Activated CD4-positive, alpha-beta T cell treated with anti-CD3 and anti-CD28 coated beads for 36 hours (primary cell): Measurements from ENCODE around the gene METRN. TPM values are rescaled to one million over a fixed set of nuclear protein-coding genes. Genes with fewer than 3 reads are reported as not detected.
"Not testable (repeated sequence)": the region's sequence is repeated elsewhere in the genome, so short reads cannot be mapped to it uniquely, and the experiment has no call there.

ENCODE experiments used
- ATAC-seq: fragments of 200-7000 bp; cut with Tn5 transposase; one replicate; pipeline ENCODE4 v1.10.0; 2021; ENCODE audit warnings: mild to moderate bottlenecking, moderate library complexity
- CTCF ChIA-PET: fragments of 350-600 bp; sonication (Branson Sonifier 250); formaldehyde crosslinking; loops from one replicate; lab custom pipeline; 2021; ENCODE audit warnings: antibody characterized with exemption; lab: Charles Lee
- POLR2A ChIA-PET: fragments of 350-600 bp; sonication (Branson Sonifier 250); formaldehyde crosslinking; loops from one replicate; lab custom pipeline; 2021; ENCODE audit warnings: antibody characterized with exemption, inconsistent platforms; lab: Charles Lee
- DNase-seq: peaks from one replicate; pipeline ENCODE4 v3.0.0-alpha.2; 2020
- H3K27ac Mint-ChIP-seq: one replicate; pipeline ENCODE4 v1.8.0; 2021; ENCODE audit warnings: mixed read lengths
- H3K27me3 Mint-ChIP-seq: one replicate; pipeline ENCODE4 v1.8.0; 2021; ENCODE audit warnings: mixed read lengths
- H3K36me3 Mint-ChIP-seq: one replicate; pipeline ENCODE4 v1.8.0; 2021; ENCODE audit warnings: low read depth, mixed read lengths
- H3K4me1 Mint-ChIP-seq: one replicate; pipeline ENCODE4 v1.8.0; 2021; ENCODE audit warnings: mixed read lengths
- H3K4me3 Mint-ChIP-seq: one replicate; pipeline ENCODE4 v1.8.0; 2021; ENCODE audit warnings: mild to moderate bottlenecking, moderate library complexity, mixed read lengths
- H3K9me3 Mint-ChIP-seq: one replicate; pipeline ENCODE4 v1.8.0; 2021; ENCODE audit warnings: low read depth, mixed read lengths
- intact Hi-C, 2 experiments: fragments of 100-400 bp; cut with DNase I in 1 of 2; cut with micrococcal nuclease in 1 of 2; formaldehyde crosslinking; loops; one replicate each; pipeline versions ENCODE4 v1.14.2 to v1.15.1; 2022 to 2024; cut with DNase I, micrococcal nuclease
- total RNA-seq, 2 experiments: library from RNA; stranded (reverse); gene quantifications; one replicate each; pipeline ENCODE4 v1.2.3, GENCODE V29; 2021

Gene METRN
- total RNA-seq, 2 experiments from 2014 or later = 11.1 to 13.3 TPM

- DNase-seq = peak; percentile 99
- POLR2A ChIA-PET = no interaction called here
- peaks cover 32% of the 10 kb centered on the region for H3K36me3 Mint-ChIP-seq
- intact Hi-C loops = loop anchor here (1.0 to 5.0 kb wide), 13 partner anchors 15 to 1088 kb away; partner anchors contain the start of genes ANTKMT (in 2 of the 2), METTL26 (in 2 of the 2), CAPN15 (in 1 of the 2) and CHTF18 (in 1 of the 2)
- CTCF ChIA-PET = interaction anchor here (0.6 to 1.0 kb wide), 2 partner anchors 28 to 259 kb away, joined by 3 to 4 read pairs; partner anchors contain the start of gene RAB11FIP3
- peak within 1 kb of the TSS; percentile 58 for H3K27ac Mint-ChIP-seq
- peaks cover 40% of the 10 kb centered on the region for H3K4me1 Mint-ChIP-seq
- peak within 1 kb of the TSS; percentile 76 for H3K4me3 Mint-ChIP-seq
- peak; percentile 80 for ATAC-seq
- H3K27me3 Mint-ChIP-seq = no peaks in the 10 kb centered on the region
- no peaks in the 10 kb centered on the region for H3K9me3 Mint-ChIP-seq
Observed at GRCh38 chr16:684071-684794, 30.7 kb upstream of the METRN start, which contains the start of gene JMJD8. Gene JMJD8, minus strand, starts transcription at chr16:684334. Its CDS starts 15 bp downstream, at chr16:684319.

- DNase-seq (no peak), ATAC-seq (no peak)
- Mint-ChIP-seq H3K4me3 (no peak overlapping the region), H3K27me3 (no peaks in the 10 kb centered on the region), H3K4me1 (peaks cover 42% of the 10 kb centered on the region), H3K36me3 (peaks cover 32% of the 10 kb centered on the region), H3K27ac (no peak overlapping the region), H3K9me3 (no peaks in the 10 kb centered on the region)
- POLR2A ChIA-PET = no interaction called here
- intact Hi-C loops = loop anchor here (1.0 to 5.0 kb wide), 13 partner anchors 16 to 1087 kb away; partner anchors contain the start of genes ANTKMT (in 2 of the 2), METTL26 (in 2 of the 2), CAPN15 (in 1 of the 2) and CHTF18 (in 1 of the 2)
- CTCF ChIA-PET = no interaction called here
Observed at GRCh38 chr16:684961-685696, 29.8 kb upstream of the METRN start.

GRCh38 chr16:685967-686366 is 29.0 kb upstream of the METRN start:
- POLR2A ChIA-PET = no interaction called here
- H3K27ac Mint-ChIP-seq = no peak overlapping the region
- DNase-seq (peak; percentile 47), ATAC-seq (no peak)
- H3K4me3 Mint-ChIP-seq = no peak overlapping the region
- CTCF ChIA-PET = interaction anchor here (0.5 kb wide), 1 partner anchor 1529 kb away, joined by 4 read pairs; the partner anchor contains the start of gene PGP
- no peaks in the 10 kb centered on the region for H3K27me3 Mint-ChIP-seq
- peaks cover 31% of the 10 kb centered on the region for H3K36me3 Mint-ChIP-seq
- intact Hi-C loops = loop anchor here in 1 of 2 experiments (2.0 kb wide), 1 partner anchor 17 kb away; the partner anchor contains the start of gene RHOT2
- H3K4me1 Mint-ChIP-seq = peaks cover 46% of the 10 kb centered on the region
- H3K9me3 Mint-ChIP-seq = no peaks in the 10 kb centered on the region

GRCh38 chr16:686459-687260 is 28.3 kb upstream of the METRN start:
- CTCF ChIA-PET = no interaction called here
- no peak overlapping the region for H3K4me3 Mint-ChIP-seq
- intact Hi-C loops = no loop called here
- H3K9me3 Mint-ChIP-seq = no peaks in the 10 kb centered on the region
- H3K27ac Mint-ChIP-seq = no peak overlapping the region
- peaks cover 26% of the 10 kb centered on the region for H3K36me3 Mint-ChIP-seq
- peaks cover 39% of the 10 kb centered on the region for H3K4me1 Mint-ChIP-seq
- DNase-seq (no peak), ATAC-seq (no peak)
- H3K27me3 Mint-ChIP-seq = no peaks in the 10 kb centered on the region
- POLR2A ChIA-PET = no interaction called here

GRCh38 chr16:687499-687898 is 27.4 kb upstream of the METRN start:
- ChIA-PET POLR2A (no interaction called here), CTCF (interaction anchor here (0.6 kb wide), 1 partner anchor 17 kb away, joined by 3 read pairs; no protein-coding TSS in a partner anchor)
- Mint-ChIP-seq H3K36me3 (peaks cover 19% of the 10 kb centered on the region), H3K27me3 (no peaks in the 10 kb centered on the region), H3K9me3 (no peaks in the 10 kb centered on the region), H3K4me1 (peaks cover 31% of the 10 kb centered on the region), H3K27ac (no peak overlapping the region), H3K4me3 (no peak overlapping the region)
- ATAC-seq (no peak), DNase-seq (no peak)
- intact Hi-C loops = no loop called here

- peak overlapping the region; percentile 80 for H3K27ac Mint-ChIP-seq
- H3K36me3 Mint-ChIP-seq = peaks cover 10% of the 10 kb centered on the region
- no peak for ATAC-seq
- H3K27me3 Mint-ChIP-seq = no peaks in the 10 kb centered on the region
- intact Hi-C loops = no loop called here
- no peak for DNase-seq
- ChIA-PET CTCF (interaction anchor here (0.7 to 1.7 kb wide), 3 partner anchors 23 to 61 kb away, joined by 3 to 4 read pairs (median 3); no protein-coding TSS in a partner anchor), POLR2A (no interaction called here)
- peak overlapping the region; percentile 85 for H3K4me3 Mint-ChIP-seq
- H3K4me1 Mint-ChIP-seq = peaks cover 21% of the 10 kb centered on the region
- no peaks in the 10 kb centered on the region for H3K9me3 Mint-ChIP-seq
Observed at GRCh38 chr16:689175-689897, 25.6 kb upstream of the METRN start.

- POLR2A ChIA-PET, H3K36me3 Mint-ChIP-seq, CTCF ChIA-PET, DNase-seq, H3K9me3 Mint-ChIP-seq, intact Hi-C loops, ATAC-seq, H3K27me3 Mint-ChIP-seq: not testable (repeated sequence)
- Mint-ChIP-seq H3K27ac (peak overlapping the region; percentile 58), H3K4me3 (peak overlapping the region; percentile 85), H3K4me1 (peaks cover 25% of the 10 kb centered on the region)
Observed at GRCh38 chr16:691242-691641, 23.7 kb upstream of the METRN start.

- no peaks in the 10 kb centered on the region for H3K27me3 Mint-ChIP-seq
- H3K4me1 Mint-ChIP-seq = peaks cover 27% of the 10 kb centered on the region
- no peaks in the 10 kb centered on the region for H3K36me3 Mint-ChIP-seq
- DNase-seq (no peak), ATAC-seq (no peak)
- CTCF ChIA-PET = no interaction called here
- POLR2A ChIA-PET = interaction anchor here (0.8 kb wide), 1 partner anchor 358 kb away, joined by 3 read pairs; no protein-coding TSS in a partner anchor
- H3K9me3 Mint-ChIP-seq = no peaks in the 10 kb centered on the region
- H3K4me3 Mint-ChIP-seq = no peak overlapping the region
- H3K27ac Mint-ChIP-seq = no peak overlapping the region
- intact Hi-C loops = no loop called here
Observed at GRCh38 chr16:692356-693108, 22.4 kb upstream of the METRN start.

GRCh38 chr16:693364-693763 is 21.6 kb upstream of the METRN start:
- Mint-ChIP-seq H3K36me3 (no peaks in the 10 kb centered on the region), H3K9me3 (no peaks in the 10 kb centered on the region), H3K4me3 (no peak overlapping the region), H3K4me1 (peaks cover 27% of the 10 kb centered on the region), H3K27me3 (no peaks in the 10 kb centered on the region), H3K27ac (no peak overlapping the region)
- intact Hi-C loops = no loop called here
- ChIA-PET CTCF (no interaction called here), POLR2A (no interaction called here)
- DNase-seq = no peak
- no peak for ATAC-seq

GRCh38 chr16:693766-694165 is 21.2 kb upstream of the METRN start:
- Mint-ChIP-seq H3K27me3 (no peaks in the 10 kb centered on the region), H3K36me3 (no peaks in the 10 kb centered on the region), H3K4me3 (no peak overlapping the region), H3K9me3 (no peaks in the 10 kb centered on the region), H3K4me1 (peaks cover 23% of the 10 kb centered on the region), H3K27ac (no peak overlapping the region)
- intact Hi-C loops = loop anchor here in 1 of 2 experiments (2.0 kb wide), 1 partner anchor 27 kb away; the partner anchor contains the start of gene ANTKMT
- ATAC-seq (no peak), DNase-seq (peak; percentile 48)
- CTCF ChIA-PET = interaction anchor here (0.6 kb wide), 1 partner anchor 324 kb away, joined by 3 read pairs; no protein-coding TSS in a partner anchor
- POLR2A ChIA-PET = no interaction called here
